Gastroesophageal sphincter (tissue), 4 donors: ENCODE data around the gene KCND2. TPM values are rescaled to one million over a fixed set of nuclear protein-coding genes. Genes with fewer than 3 reads are reported as not detected.
A peak's percentile ranks its signal among the peaks of the same experiment; 100 is the strongest.

Source experiments
- ATAC-seq: fragments of 150-250 bp; one replicate; pipeline ENCODE4 v1.9.1; 2016; ENCODE audit warnings: mild to moderate bottlenecking, moderate library complexity
- H3K27ac ChIP-seq, 4 donors: fragments of 200-600 bp; sonication (generic) in 3 of 4; 1 replicate in 3 of 4; 2 replicates in 1 of 4; pipeline ENCODE4 v1.5.1; 2016 to 2019
- H3K27me3 ChIP-seq: fragments of 200-600 bp; sonication (generic); one replicate; pipeline ENCODE4 v1.5.1; 2019
- H3K36me3 ChIP-seq, 2 donors: fragments of 200-600 bp; sonication (generic); one replicate each; pipeline ENCODE4 v1.5.1; 2019; ENCODE audit warnings: control low read depth in 1 of 2
- H3K4me1 ChIP-seq, 3 donors: fragments of 200-600 bp; sonication (generic); 1 replicate in 2 of 3; 2 replicates in 1 of 3; pipeline ENCODE4 v1.5.1; 2016 to 2019; ENCODE audit warnings: control low read depth in 2 of 3
- H3K4me3 ChIP-seq, 2 donors: fragments of 200-600 bp; sonication (generic); one replicate each; pipeline ENCODE4 v1.5.1; 2019; ENCODE audit warnings: mild to moderate bottlenecking in 1 of 2, moderate library complexity in 1 of 2
- H3K9me3 ChIP-seq, 3 donors: fragments of 200-600 bp; sonication (generic); one replicate each; pipeline ENCODE4 v1.5.1; 2017 to 2019; ENCODE audit warnings: control low read depth in 2 of 3
- CTCF ChIP-seq, 4 experiments: fragments of 200-600 bp in 2 of 4; fragments of 450-650 bp in 2 of 4; sonication (generic) in 1 of 4; IDR thresholded peaks; one replicate each; pipeline ENCODE4 v1.5.1; 2017 to 2019; ENCODE audit warnings: antibody characterized with exemption in 4 of 4, mild to moderate bottlenecking in 2 of 4, moderate library complexity in 2 of 4
- EP300 ChIP-seq: sonication (generic); formaldehyde crosslinking; IDR thresholded peaks from one replicate; pipeline ENCODE4 v1.6.1; 2017; ENCODE audit warnings: antibody characterized with exemption, mild to moderate bottlenecking
- POLR2A ChIP-seq, 2 donors: fragments of 450-650 bp; IDR thresholded peaks; one replicate each; pipeline ENCODE4 v1.6.1; 2017; ENCODE audit warnings: antibody characterized with exemption in 2 of 2, mild to moderate bottlenecking in 2 of 2, moderate library complexity in 1 of 2
- POLR2AphosphoS5 ChIP-seq: sonication (generic); formaldehyde crosslinking; IDR thresholded peaks from one replicate; pipeline ENCODE4 v1.6.1; 2017; ENCODE audit warnings: antibody characterized with exemption
- WGBS, 2 donors: methylation state at CpG; one replicate each; pipeline ENCODE4 v1.1.5; 2018; ENCODE audit warnings: low coverage in 1 of 2; 5-methylcytosine and 5-hydroxymethylcytosine counted together
- total RNA-seq, 4 donors: library from RNA; depleted of rRNA; stranded (reverse); fragments of >200 nt; gene quantifications; one replicate each; pipeline ENCODE4 v1.1.0, GENCODE V29; 2016

The KCND2 gene
- total RNA-seq, 4 donors from 2014 or later, result 0.40 to 0.93 (median 0.66) TPM

- no peaks in the 10 kb centered on the region for H3K36me3 ChIP-seq
- peaks cover 43% of the 10 kb centered on the region for H3K27me3 ChIP-seq
- H3K27ac ChIP-seq, result no peak overlapping the region
- peak overlapping the region; percentile 29 to 52 for H3K4me3 ChIP-seq
- 0% methylated on average over 15 to 17 of the region's 17 CpGs for WGBS, 2 donors
- peaks cover 0 to 18% (median 0%) of the 10 kb centered on the region in 3 donors for H3K4me1 ChIP-seq
- TF ChIP-seq POLR2A (IDR thresholded peaks at IDR 0.05) (no peak), CTCF (IDR thresholded peaks at IDR 0.05) (peak; percentile 27 to 61 (median 50))
- peak; percentile 35 for ATAC-seq
- no peaks in the 10 kb centered on the region for H3K9me3 ChIP-seq
Measured at GRCh38 chr7:120272261-120272660, 714 bp upstream of the KCND2 start.

- Histone ChIP-seq H3K4me1 (peaks cover 0 to 18% (median 0%) of the 10 kb centered on the region in 3 donors), H3K27ac (peak overlapping the region in 1 of 4 donors; percentile 44), H3K9me3 (no peaks in the 10 kb centered on the region), H3K4me3 (peak overlapping the region; percentile 17 to 52), H3K36me3 (no peaks in the 10 kb centered on the region), H3K27me3 (peaks cover 36% of the 10 kb centered on the region)
- ATAC-seq, result peak; percentile 27
- 0% methylated on average over 3 of the region's 38 CpGs; no CpG with 5 or more reads in 1 of the 2 donors for WGBS, 2 donors
- TF ChIP-seq CTCF (IDR thresholded peaks at IDR 0.05) (no peak), POLR2A (IDR thresholded peaks at IDR 0.05) (no peak), POLR2AphosphoS5 (no peak), EP300 (no peak)
Measured at GRCh38 chr7:120273476-120273975, 551 bp downstream of the KCND2 start.

- no peaks in the 10 kb centered on the region for H3K9me3 ChIP-seq
- H3K27ac ChIP-seq, result no peak overlapping the region
- H3K4me1 ChIP-seq, result peaks cover 0 to 18% (median 0%) of the 10 kb centered on the region in 3 donors
- TF ChIP-seq EP300 (no peak), POLR2A (IDR thresholded peaks at IDR 0.05) (no peak), POLR2AphosphoS5 (no peak), CTCF (IDR thresholded peaks at IDR 0.05) (no peak)
- 91% methylated on average over 4 of the region's 16 CpGs; no CpG with 5 or more reads in 1 of the 2 donors for WGBS, 2 donors
- no peaks in the 10 kb centered on the region for H3K36me3 ChIP-seq
- H3K27me3 ChIP-seq, result peaks cover 36% of the 10 kb centered on the region
- H3K4me3 ChIP-seq, result no peak overlapping the region
- no peak for ATAC-seq
Measured at GRCh38 chr7:120274482-120274881, 1.5 kb downstream of the KCND2 start.

- no peak for ATAC-seq
- Histone ChIP-seq H3K9me3 (no peaks in the 10 kb centered on the region), H3K36me3 (no peaks in the 10 kb centered on the region), H3K4me3 (no peak overlapping the region), H3K27ac (no peak overlapping the region), H3K27me3 (peaks cover 36% of the 10 kb centered on the region), H3K4me1 (peaks cover 0 to 18% (median 0%) of the 10 kb centered on the region in 3 donors)
- 100% methylated on average over 1 to 14 of the region's 27 CpGs for WGBS, 2 donors
- TF ChIP-seq EP300, result no peak
- TF ChIP-seq POLR2A (IDR thresholded peaks at IDR 0.05), result no peak
- no peak for TF ChIP-seq POLR2AphosphoS5
- no peak for TF ChIP-seq CTCF (IDR thresholded peaks at IDR 0.05)
Measured at GRCh38 chr7:120274899-120275298, 1.9 kb downstream of the KCND2 start.

DNA sequence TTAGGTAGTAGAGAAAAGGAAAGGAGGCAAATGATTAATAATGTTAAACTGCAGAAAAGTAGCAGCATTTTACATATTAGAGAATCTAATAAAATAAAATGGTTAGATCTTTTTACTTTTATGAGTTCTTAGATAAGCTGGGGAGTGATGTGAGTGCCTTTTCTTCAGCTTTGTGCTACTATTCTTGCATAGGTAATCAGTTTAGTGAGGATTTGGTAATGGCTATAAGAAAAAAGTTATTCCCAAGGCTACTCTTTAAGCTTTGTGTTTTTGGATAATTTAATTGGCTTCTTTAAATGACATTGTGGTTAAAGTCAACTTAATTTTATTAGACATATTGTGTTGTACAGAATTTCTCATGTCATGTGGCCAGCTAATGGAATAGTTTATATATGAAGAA is 3.7 kb downstream of the KCND2 start:
- Histone ChIP-seq H3K9me3 (no peaks in the 10 kb centered on the region), H3K36me3 (no peaks in the 10 kb centered on the region), H3K4me1 (peaks cover 0 to 18% (median 0%) of the 10 kb centered on the region in 3 donors), H3K27ac (no peak overlapping the region), H3K27me3 (peaks cover 28% of the 10 kb centered on the region), H3K4me3 (no peak overlapping the region)
- TF ChIP-seq POLR2A (IDR thresholded peaks at IDR 0.05) (no peak), EP300 (no peak), CTCF (IDR thresholded peaks at IDR 0.05) (no peak), POLR2AphosphoS5 (no peak)
- ATAC-seq, result no peak
